WTC11 (cell line): ENCODE measurements around the gene SULT6B1. TPM values are rescaled to one million over a fixed set of nuclear protein-coding genes. Genes with fewer than 3 reads are reported as not detected.

Source experiments
- ELF4 ChIP-seq: sonication (generic); formaldehyde crosslinking; IDR thresholded peaks from 2 replicates; pipeline ENCODE4 v1.8.1; 2022; ENCODE audit warnings: low read depth, mild to moderate bottlenecking, moderate library complexity, missing genetic modification reagents
- ESRRA ChIP-seq: sonication (generic); formaldehyde crosslinking; IDR thresholded peaks from 2 replicates; pipeline ENCODE4 v1.8.1; 2022; ENCODE audit warnings: mild to moderate bottlenecking, missing genetic modification reagents, borderline replicate concordance
- FOXK1 ChIP-seq: sonication (generic); formaldehyde crosslinking; IDR thresholded peaks from 2 replicates; pipeline ENCODE4 v1.8.0; 2022; ENCODE audit warnings: mild to moderate bottlenecking, moderate library complexity, missing genetic modification reagents
- FOXP1 ChIP-seq: sonication (generic); formaldehyde crosslinking; IDR thresholded peaks from 2 replicates; pipeline ENCODE4 v1.8.0; 2022; ENCODE audit warnings: missing genetic modification reagents, mild to moderate bottlenecking, moderate library complexity, borderline replicate concordance
- GABPB1 ChIP-seq: sonication (generic); formaldehyde crosslinking; IDR thresholded peaks from 2 replicates; pipeline ENCODE4 v1.8.1; 2023; ENCODE audit warnings: mild to moderate bottlenecking, missing genetic modification reagents
- GRHL2 ChIP-seq: fragments of 250-450 bp; sonication (Bioruptor Pico); IDR thresholded peaks from 2 replicates; pipeline ENCODE4 v1.8.0; 2022; ENCODE audit warnings: mild to moderate bottlenecking, moderate library complexity; ENCODE audit not compliant: insufficient replicate concordance, severe bottlenecking
- NR2C2 ChIP-seq: sonication (generic); formaldehyde crosslinking; IDR thresholded peaks from 2 replicates; pipeline ENCODE4 v1.8.0; 2022; ENCODE audit warnings: mild to moderate bottlenecking, missing genetic modification reagents
- PRRX2 ChIP-seq: fragments of 250-450 bp; sonication (Bioruptor Pico); IDR thresholded peaks from 2 replicates; pipeline ENCODE4 v1.8.0; 2021; ENCODE audit warnings: mild to moderate bottlenecking
- RELA ChIP-seq: sonication (generic); formaldehyde crosslinking; IDR thresholded peaks from 2 replicates; pipeline ENCODE4 v1.8.1; 2022; ENCODE audit warnings: missing genetic modification reagents, mild to moderate bottlenecking, borderline replicate concordance
- SMAD3 ChIP-seq: sonication (generic); formaldehyde crosslinking; IDR thresholded peaks from 2 replicates; pipeline ENCODE4 v1.8.0; 2022; ENCODE audit warnings: missing genetic modification reagents, mild to moderate bottlenecking, borderline replicate concordance
- SMAD4 ChIP-seq: sonication (generic); formaldehyde crosslinking; IDR thresholded peaks from 2 replicates; pipeline ENCODE4 v1.8.0; 2022; ENCODE audit warnings: mild to moderate bottlenecking, missing genetic modification reagents
- TCF7 ChIP-seq: sonication (generic); formaldehyde crosslinking; IDR thresholded peaks from 2 replicates; pipeline ENCODE4 v1.8.0; 2022; ENCODE audit warnings: mild to moderate bottlenecking, low read depth, missing genetic modification reagents, moderate library complexity
- TEAD4 ChIP-seq: sonication (generic); formaldehyde crosslinking; IDR thresholded peaks from 2 replicates; pipeline ENCODE4 v1.8.0; 2022; ENCODE audit warnings: mild to moderate bottlenecking, missing genetic modification reagents
- ZNF263 ChIP-seq: sonication (generic); formaldehyde crosslinking; IDR thresholded peaks from 2 replicates; pipeline ENCODE4 v1.8.1; 2022; ENCODE audit warnings: low read depth, mild to moderate bottlenecking, moderate library complexity, missing genetic modification reagents
- ZNF423 ChIP-seq: fragments of 250-450 bp; sonication (Bioruptor Pico); IDR thresholded peaks from 2 replicates; pipeline ENCODE4 v2.1.2; 2022; ENCODE audit warnings: mild to moderate bottlenecking, moderate library complexity
- total RNA-seq: library from RNA; stranded (reverse); gene quantifications from 3 replicates; pipeline ENCODE4 v1.2.3, GENCODE V29; 2021
- TF ChIP-seq, protein P1 (sequence below): fragments of 250-450 bp; sonication (Bioruptor Pico); conservative IDR thresholded peaks from 2 replicates; pipeline ENCODE4 v1.9.0; 2021; ENCODE audit warnings: mild to moderate bottlenecking
- TF ChIP-seq, protein P2 (sequence below): sonication (generic); formaldehyde crosslinking; IDR thresholded peaks from 2 replicates; pipeline ENCODE4 v1.8.1; 2023; ENCODE audit warnings: mild to moderate bottlenecking, missing genetic modification reagents, borderline replicate concordance
- TF ChIP-seq, protein P3 (sequence below): sonication (generic); formaldehyde crosslinking; IDR thresholded peaks from 2 replicates; pipeline ENCODE4 v1.8.0; 2022; ENCODE audit warnings: mild to moderate bottlenecking, missing genetic modification reagents
- TF ChIP-seq, protein P4 (sequence below): sonication (generic); formaldehyde crosslinking; IDR thresholded peaks from 2 replicates; pipeline ENCODE4 v1.8.1; 2023; ENCODE audit warnings: mild to moderate bottlenecking, missing genetic modification reagents, moderate library complexity
- TF ChIP-seq, protein P5 (sequence below): fragments of 250-450 bp; sonication (Bioruptor Pico); IDR thresholded peaks from 2 replicates; pipeline ENCODE4 v1.9.0; 2021; ENCODE audit warnings: mild to moderate bottlenecking, borderline replicate concordance
- TF ChIP-seq, protein P6 (sequence below): sonication (generic); formaldehyde crosslinking; conservative IDR thresholded peaks from 2 replicates; pipeline ENCODE4 v1.8.1; 2023; ENCODE audit warnings: mild to moderate bottlenecking, low read depth, missing genetic modification reagents, moderate library complexity

Gene SULT6B1
- total RNA-seq, 1 experiment from 2014 or later: not detected

DNA sequence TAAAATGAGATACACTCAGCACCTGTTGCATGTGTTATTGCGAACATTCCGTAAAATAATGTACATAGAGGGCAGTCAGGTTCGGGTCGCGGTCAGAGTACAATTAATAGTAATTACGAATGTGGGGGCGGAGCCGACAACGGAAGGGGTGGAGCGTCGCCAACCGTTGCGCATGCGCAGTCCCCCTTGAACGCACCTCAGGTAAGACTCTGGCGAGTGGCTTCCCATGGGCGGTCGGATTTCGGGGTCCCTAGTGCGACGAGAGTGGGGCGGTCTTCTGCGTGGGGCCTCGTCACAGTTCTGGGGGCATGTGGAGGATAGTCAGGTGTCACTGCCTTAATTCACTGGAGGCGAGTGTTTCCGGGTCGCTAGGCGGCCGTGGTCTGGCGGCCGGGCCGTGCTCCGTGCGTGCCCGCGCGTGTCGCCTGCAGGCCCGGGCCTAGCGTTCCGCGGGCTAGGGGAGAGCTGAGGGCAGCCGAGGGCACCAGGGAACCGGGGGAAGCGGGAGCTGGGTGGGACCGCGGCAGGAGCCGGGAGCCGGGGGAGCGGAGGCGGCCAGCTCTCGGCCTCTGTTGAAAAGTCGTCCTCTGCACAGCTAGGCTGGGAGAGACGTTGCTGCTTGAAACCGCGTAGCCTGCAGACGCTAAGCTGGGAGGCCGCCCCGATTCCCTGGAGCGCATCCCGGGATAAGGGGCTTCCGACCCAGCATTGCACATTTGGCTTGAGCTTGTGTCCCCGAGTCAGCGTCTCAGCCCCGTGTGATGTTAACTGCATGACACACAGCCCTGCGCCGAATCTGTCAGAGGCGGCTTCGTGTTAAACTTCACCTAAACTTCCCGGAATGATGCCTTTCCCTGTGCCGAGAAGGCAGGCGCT is 8.1 kb upstream of the SULT6B1 start, which contains the start of gene CEBPZOS (continued):
- TF ChIP-seq, protein P1, sequence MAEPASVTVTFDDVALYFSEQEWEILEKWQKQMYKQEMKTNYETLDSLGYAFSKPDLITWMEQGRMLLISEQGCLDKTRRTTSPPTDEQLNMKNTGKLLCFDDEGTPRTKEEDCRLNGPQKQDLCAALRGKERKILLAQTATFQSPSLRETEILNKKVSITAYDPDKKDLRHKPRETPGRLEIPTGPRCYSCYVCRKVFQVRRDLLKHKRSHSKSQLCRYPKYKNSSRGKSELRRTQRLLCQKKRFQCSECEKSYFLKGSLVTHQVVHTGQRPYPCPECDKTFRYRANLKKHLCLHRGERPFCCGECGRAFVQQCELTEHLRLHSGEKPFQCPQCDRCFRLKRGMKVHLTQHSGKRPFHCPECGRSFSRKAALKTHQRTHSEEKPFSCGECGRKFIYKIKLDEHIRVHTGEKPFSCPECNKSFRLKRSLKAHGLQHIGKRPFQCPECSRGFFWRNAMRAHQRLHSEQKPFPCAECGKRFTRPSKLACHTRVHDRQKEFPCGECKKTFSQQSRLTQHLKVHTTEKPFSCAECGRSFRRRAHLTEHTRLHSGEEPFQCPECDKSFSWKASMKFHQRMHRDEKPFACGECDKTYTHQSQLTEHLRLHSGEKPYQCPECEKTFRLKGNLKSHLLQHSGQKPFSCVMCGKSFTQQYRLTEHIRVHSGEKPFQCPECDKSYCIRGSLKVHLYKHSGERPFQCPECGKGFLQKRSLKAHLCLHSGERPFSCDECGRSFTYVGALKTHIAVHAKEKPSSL (CRISPR knock-in tag): no peak
- TF ChIP-seq FOXP1: peak; percentile 58; the same call in 1 of the 2 replicates
- TF ChIP-seq, protein P2, sequence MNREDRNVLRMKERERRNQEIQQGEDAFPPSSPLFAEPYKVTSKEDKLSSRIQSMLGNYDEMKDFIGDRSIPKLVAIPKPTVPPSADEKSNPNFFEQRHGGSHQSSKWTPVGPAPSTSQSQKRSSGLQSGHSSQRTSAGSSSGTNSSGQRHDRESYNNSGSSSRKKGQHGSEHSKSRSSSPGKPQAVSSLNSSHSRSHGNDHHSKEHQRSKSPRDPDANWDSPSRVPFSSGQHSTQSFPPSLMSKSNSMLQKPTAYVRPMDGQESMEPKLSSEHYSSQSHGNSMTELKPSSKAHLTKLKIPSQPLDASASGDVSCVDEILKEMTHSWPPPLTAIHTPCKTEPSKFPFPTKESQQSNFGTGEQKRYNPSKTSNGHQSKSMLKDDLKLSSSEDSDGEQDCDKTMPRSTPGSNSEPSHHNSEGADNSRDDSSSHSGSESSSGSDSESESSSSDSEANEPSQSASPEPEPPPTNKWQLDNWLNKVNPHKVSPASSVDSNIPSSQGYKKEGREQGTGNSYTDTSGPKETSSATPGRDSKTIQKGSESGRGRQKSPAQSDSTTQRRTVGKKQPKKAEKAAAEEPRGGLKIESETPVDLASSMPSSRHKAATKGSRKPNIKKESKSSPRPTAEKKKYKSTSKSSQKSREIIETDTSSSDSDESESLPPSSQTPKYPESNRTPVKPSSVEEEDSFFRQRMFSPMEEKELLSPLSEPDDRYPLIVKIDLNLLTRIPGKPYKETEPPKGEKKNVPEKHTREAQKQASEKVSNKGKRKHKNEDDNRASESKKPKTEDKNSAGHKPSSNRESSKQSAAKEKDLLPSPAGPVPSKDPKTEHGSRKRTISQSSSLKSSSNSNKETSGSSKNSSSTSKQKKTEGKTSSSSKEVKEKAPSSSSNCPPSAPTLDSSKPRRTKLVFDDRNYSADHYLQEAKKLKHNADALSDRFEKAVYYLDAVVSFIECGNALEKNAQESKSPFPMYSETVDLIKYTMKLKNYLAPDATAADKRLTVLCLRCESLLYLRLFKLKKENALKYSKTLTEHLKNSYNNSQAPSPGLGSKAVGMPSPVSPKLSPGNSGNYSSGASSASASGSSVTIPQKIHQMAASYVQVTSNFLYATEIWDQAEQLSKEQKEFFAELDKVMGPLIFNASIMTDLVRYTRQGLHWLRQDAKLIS (CRISPR knock-in tag): no peak
- TF ChIP-seq, protein P3, sequence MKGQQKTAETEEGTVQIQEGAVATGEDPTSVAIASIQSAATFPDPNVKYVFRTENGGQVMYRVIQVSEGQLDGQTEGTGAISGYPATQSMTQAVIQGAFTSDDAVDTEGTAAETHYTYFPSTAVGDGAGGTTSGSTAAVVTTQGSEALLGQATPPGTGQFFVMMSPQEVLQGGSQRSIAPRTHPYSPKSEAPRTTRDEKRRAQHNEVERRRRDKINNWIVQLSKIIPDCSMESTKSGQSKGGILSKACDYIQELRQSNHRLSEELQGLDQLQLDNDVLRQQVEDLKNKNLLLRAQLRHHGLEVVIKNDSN (CRISPR knock-in tag): peak; percentile 60
- no peak for TF ChIP-seq GRHL2 (CRISPR knock-in tag)
- TF ChIP-seq ZNF423 (CRISPR knock-in tag): no peak
- TF ChIP-seq, protein P4, sequence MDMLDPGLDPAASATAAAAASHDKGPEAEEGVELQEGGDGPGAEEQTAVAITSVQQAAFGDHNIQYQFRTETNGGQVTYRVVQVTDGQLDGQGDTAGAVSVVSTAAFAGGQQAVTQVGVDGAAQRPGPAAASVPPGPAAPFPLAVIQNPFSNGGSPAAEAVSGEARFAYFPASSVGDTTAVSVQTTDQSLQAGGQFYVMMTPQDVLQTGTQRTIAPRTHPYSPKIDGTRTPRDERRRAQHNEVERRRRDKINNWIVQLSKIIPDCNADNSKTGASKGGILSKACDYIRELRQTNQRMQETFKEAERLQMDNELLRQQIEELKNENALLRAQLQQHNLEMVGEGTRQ (CRISPR knock-in tag): no peak
- TF ChIP-seq, protein P5, sequence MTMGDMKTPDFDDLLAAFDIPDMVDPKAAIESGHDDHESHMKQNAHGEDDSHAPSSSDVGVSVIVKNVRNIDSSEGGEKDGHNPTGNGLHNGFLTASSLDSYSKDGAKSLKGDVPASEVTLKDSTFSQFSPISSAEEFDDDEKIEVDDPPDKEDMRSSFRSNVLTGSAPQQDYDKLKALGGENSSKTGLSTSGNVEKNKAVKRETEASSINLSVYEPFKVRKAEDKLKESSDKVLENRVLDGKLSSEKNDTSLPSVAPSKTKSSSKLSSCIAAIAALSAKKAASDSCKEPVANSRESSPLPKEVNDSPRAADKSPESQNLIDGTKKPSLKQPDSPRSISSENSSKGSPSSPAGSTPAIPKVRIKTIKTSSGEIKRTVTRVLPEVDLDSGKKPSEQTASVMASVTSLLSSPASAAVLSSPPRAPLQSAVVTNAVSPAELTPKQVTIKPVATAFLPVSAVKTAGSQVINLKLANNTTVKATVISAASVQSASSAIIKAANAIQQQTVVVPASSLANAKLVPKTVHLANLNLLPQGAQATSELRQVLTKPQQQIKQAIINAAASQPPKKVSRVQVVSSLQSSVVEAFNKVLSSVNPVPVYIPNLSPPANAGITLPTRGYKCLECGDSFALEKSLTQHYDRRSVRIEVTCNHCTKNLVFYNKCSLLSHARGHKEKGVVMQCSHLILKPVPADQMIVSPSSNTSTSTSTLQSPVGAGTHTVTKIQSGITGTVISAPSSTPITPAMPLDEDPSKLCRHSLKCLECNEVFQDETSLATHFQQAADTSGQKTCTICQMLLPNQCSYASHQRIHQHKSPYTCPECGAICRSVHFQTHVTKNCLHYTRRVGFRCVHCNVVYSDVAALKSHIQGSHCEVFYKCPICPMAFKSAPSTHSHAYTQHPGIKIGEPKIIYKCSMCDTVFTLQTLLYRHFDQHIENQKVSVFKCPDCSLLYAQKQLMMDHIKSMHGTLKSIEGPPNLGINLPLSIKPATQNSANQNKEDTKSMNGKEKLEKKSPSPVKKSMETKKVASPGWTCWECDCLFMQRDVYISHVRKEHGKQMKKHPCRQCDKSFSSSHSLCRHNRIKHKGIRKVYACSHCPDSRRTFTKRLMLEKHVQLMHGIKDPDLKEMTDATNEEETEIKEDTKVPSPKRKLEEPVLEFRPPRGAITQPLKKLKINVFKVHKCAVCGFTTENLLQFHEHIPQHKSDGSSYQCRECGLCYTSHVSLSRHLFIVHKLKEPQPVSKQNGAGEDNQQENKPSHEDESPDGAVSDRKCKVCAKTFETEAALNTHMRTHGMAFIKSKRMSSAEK (CRISPR knock-in tag): no peak
- TF ChIP-seq ELF4 (CRISPR knock-in tag): no peak
- TF ChIP-seq ZNF263 (CRISPR knock-in tag): no peak
- TF ChIP-seq, protein P6, sequence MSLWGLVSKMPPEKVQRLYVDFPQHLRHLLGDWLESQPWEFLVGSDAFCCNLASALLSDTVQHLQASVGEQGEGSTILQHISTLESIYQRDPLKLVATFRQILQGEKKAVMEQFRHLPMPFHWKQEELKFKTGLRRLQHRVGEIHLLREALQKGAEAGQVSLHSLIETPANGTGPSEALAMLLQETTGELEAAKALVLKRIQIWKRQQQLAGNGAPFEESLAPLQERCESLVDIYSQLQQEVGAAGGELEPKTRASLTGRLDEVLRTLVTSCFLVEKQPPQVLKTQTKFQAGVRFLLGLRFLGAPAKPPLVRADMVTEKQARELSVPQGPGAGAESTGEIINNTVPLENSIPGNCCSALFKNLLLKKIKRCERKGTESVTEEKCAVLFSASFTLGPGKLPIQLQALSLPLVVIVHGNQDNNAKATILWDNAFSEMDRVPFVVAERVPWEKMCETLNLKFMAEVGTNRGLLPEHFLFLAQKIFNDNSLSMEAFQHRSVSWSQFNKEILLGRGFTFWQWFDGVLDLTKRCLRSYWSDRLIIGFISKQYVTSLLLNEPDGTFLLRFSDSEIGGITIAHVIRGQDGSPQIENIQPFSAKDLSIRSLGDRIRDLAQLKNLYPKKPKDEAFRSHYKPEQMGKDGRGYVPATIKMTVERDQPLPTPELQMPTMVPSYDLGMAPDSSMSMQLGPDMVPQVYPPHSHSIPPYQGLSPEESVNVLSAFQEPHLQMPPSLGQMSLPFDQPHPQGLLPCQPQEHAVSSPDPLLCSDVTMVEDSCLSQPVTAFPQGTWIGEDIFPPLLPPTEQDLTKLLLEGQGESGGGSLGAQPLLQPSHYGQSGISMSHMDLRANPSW (CRISPR knock-in tag): no peak
- TF ChIP-seq PRRX2 (CRISPR knock-in tag): no peak
- TF ChIP-seq GABPB1 (CRISPR knock-in tag): peak; percentile 61
- no peak for TF ChIP-seq NR2C2 (CRISPR knock-in tag)
- TF ChIP-seq TCF7: no peak
- TF ChIP-seq ESRRA (CRISPR knock-in tag): no peak
- TF ChIP-seq SMAD4 (CRISPR knock-in tag): no peak
- TF ChIP-seq SMAD3 (CRISPR knock-in tag): no peak
- TF ChIP-seq RELA (CRISPR knock-in tag): no peak
- TF ChIP-seq TEAD4 (CRISPR knock-in tag): no peak
- peak; percentile 58; the same call in 1 of the 2 replicates for TF ChIP-seq FOXK1 (CRISPR knock-in tag)
